PFSK-1 (cell line): ENCODE measurements around the gene SCUBE1. TPM values are rescaled to one million over a fixed set of nuclear protein-coding genes. Genes with fewer than 3 reads are reported as not detected.

Source experiments
- FOXP2 ChIP-seq: optimal IDR thresholded peaks from 2 replicates; pipeline ENCODE3; 2011; ENCODE audit warnings: borderline replicate concordance, control low read depth, inconsistent platforms; ENCODE audit not compliant: insufficient read depth; ENCODE audit errors: extremely low read length, extremely low read depth
- POLR2AphosphoS5 ChIP-seq: IDR thresholded peaks from 2 replicates; pipeline ENCODE4 v1.6.1; 2012; ENCODE audit warnings: low read depth, mild to moderate bottlenecking, control low read depth, low read length, moderate library complexity
- SIN3A ChIP-seq: IDR thresholded peaks from 2 replicates; pipeline ENCODE4 v1.6.1; 2012; ENCODE audit warnings: mild to moderate bottlenecking, low read length, moderate library complexity, borderline replicate concordance; ENCODE audit not compliant: insufficient read depth
- TAF1 ChIP-seq: IDR thresholded peaks from 2 replicates; pipeline ENCODE4 v1.6.1; 2012; ENCODE audit warnings: low read length, control low read depth, borderline replicate concordance; ENCODE audit not compliant: insufficient read depth
- polyA plus RNA-seq: library from polyadenylated mRNA; unstranded; fragments of >200 nt; gene quantifications from one replicate; pipeline ENCODE4 v1.2.1, GENCODE V29; 2012; ENCODE audit warnings: low read depth, missing spikeins; ENCODE audit not compliant: insufficient read length
- TF ChIP-seq, protein P1 (sequence below), 2 experiments: IDR thresholded peaks; 2 replicates each; pipeline versions ENCODE4 v1.6.1 to v1.8.0; 2011 to 2012; ENCODE audit warnings: low read depth in 2 of 2, low read length in 2 of 2, control low read depth in 1 of 2, inconsistent platforms in 1 of 2, mild to moderate bottlenecking in 1 of 2, moderate library complexity in 1 of 2; ENCODE audit not compliant: insufficient read depth in 1 of 2

Gene SCUBE1
- 0.46 TPM for polyA plus RNA-seq

- no peak for TF ChIP-seq TAF1
- TF ChIP-seq FOXP2 = no peak
- TF ChIP-seq SIN3A = no peak
- TF ChIP-seq, protein P1, sequence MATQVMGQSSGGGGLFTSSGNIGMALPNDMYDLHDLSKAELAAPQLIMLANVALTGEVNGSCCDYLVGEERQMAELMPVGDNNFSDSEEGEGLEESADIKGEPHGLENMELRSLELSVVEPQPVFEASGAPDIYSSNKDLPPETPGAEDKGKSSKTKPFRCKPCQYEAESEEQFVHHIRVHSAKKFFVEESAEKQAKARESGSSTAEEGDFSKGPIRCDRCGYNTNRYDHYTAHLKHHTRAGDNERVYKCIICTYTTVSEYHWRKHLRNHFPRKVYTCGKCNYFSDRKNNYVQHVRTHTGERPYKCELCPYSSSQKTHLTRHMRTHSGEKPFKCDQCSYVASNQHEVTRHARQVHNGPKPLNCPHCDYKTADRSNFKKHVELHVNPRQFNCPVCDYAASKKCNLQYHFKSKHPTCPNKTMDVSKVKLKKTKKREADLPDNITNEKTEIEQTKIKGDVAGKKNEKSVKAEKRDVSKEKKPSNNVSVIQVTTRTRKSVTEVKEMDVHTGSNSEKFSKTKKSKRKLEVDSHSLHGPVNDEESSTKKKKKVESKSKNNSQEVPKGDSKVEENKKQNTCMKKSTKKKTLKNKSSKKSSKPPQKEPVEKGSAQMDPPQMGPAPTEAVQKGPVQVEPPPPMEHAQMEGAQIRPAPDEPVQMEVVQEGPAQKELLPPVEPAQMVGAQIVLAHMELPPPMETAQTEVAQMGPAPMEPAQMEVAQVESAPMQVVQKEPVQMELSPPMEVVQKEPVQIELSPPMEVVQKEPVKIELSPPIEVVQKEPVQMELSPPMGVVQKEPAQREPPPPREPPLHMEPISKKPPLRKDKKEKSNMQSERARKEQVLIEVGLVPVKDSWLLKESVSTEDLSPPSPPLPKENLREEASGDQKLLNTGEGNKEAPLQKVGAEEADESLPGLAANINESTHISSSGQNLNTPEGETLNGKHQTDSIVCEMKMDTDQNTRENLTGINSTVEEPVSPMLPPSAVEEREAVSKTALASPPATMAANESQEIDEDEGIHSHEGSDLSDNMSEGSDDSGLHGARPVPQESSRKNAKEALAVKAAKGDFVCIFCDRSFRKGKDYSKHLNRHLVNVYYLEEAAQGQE (IDR thresholded peaks at IDR 0.05; ENCODE audit: insufficient read depth in 1 of 2, low read depth in 2 of 2, low read length in 2 of 2) = no peak
- no peak for TF ChIP-seq POLR2AphosphoS5
Measured at GRCh38 chr22:43343262-43343669, at the start of gene SCUBE1. TSS of gene SCUBE1 (minus strand) at chr22:43343372. CDS start at chr22:43343261, 111 bp downstream.

DNA sequence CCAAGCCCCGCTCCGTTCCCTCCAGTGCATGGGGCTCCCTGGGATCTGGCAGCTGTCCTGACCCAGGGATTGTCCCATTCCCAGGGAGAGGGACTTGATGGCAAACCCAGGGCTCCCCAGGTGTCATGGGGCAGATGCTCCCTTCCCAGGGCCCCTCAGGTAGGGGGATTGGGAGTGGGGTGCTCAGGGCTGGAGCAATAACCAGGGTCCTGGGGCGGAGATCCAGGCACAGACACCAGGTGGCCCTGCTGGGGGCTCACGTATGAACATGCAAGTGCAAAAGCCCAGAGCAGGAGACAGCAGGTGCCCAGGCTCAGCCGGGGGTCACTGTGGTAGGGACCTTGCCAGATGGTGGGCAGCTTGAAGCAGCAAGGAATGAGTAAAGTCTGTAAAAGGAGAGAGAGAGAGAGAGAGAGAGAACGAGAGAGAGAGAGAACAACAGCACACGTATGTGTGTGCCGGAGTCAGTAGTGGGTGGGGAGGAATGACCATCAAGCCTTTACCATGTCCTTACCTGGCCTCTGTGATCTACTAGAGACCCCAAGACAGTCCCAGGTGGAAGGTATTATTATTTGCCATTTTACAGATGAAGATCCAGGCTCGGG, 49.3 kb upstream of the SCUBE1 start:
- TF ChIP-seq TAF1 (no peak), SIN3A (no peak), POLR2AphosphoS5 (no peak), FOXP2 (no peak)
- TF ChIP-seq, protein P1 (IDR thresholded peaks at IDR 0.05; ENCODE audit: insufficient read depth in 1 of 2, low read depth in 2 of 2, low read length in 2 of 2) = no peak

GRCh38 chr22:43391306-43391705, 48.1 kb upstream of the SCUBE1 start:
- TF ChIP-seq TAF1 (no peak), SIN3A (no peak), FOXP2 (no peak), POLR2AphosphoS5 (no peak)
- TF ChIP-seq, protein P1 (IDR thresholded peaks at IDR 0.05; ENCODE audit: insufficient read depth in 1 of 2, low read depth in 2 of 2, low read length in 2 of 2) = no peak

DNA sequence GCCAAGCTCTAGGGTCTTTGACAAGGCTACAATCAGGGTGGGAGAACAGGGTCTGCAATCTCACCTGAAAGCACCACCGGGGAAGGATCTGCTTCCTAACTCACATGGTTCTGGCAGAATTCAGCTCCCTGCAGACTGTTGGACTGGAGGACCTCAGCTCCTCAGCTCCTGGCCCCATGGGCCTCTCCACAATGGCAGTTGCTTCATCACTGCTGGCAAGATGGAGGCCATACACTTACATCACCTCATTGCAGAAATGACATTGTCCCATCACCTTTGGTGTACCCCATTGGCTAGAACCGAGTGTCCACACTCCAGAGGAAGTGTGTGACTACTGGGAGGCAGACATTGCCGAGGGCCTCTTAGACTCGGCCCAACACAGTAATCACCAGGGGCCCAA, 47.7 kb upstream of the SCUBE1 start:
- no peak for TF ChIP-seq FOXP2
- TF ChIP-seq TAF1 = no peak
- TF ChIP-seq POLR2AphosphoS5 = no peak
- TF ChIP-seq, protein P1 (IDR thresholded peaks at IDR 0.05; ENCODE audit: insufficient read depth in 1 of 2, low read depth in 2 of 2, low read length in 2 of 2) = no peak

DNA sequence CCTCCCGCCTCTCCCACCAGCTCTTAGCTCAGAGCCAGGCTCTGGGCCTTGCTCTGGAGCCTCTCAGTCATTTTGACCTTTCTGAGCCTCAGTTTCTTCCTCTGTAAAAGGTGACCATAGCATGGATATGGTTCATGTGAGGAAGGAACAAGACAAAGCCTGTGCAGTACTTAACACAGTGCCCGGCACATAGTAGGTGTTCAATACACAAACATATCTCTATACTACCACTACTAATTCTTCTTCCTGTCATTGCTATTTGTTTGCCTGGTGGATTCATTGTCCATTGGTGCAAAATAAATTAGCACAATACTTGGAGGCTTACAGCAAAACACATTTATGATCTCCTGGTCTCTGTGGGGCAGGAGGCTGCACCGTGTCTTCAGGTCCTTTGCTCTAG, 47.0 kb upstream of the SCUBE1 start:
- TF ChIP-seq SIN3A = no peak
- no peak for TF ChIP-seq FOXP2
- TF ChIP-seq, protein P1 (IDR thresholded peaks at IDR 0.05; ENCODE audit: insufficient read depth in 1 of 2, low read depth in 2 of 2, low read length in 2 of 2) = no peak
- TF ChIP-seq TAF1 = no peak
- TF ChIP-seq POLR2AphosphoS5 = no peak
